GM23248 (cell line): ENCODE measurements around the gene MYO5B. TPM values are rescaled to one million over a fixed set of nuclear protein-coding genes. Genes with fewer than 3 reads are reported as not detected.
A peak's percentile ranks its signal among the peaks of the same experiment; 100 is the strongest.
"Not testable (repeated sequence)": the region's sequence is repeated elsewhere in the genome, so short reads cannot be mapped to it uniquely, and the experiment has no call there.

Experiments
- DNase-seq: peaks from one replicate; pipeline ENCODE4 v3.0.0-alpha.2; 2015
- H2AFZ ChIP-seq: fragments of 200-600 bp; sonication (generic); 2 replicates; pipeline ENCODE4 v1.6.1; 2016; ENCODE audit warnings: antibody characterized with exemption
- H3F3A ChIP-seq: fragments of 200-600 bp; sonication (generic); 2 replicates; pipeline ENCODE4 v1.6.1; 2016; ENCODE audit warnings: mild to moderate bottlenecking, antibody characterized with exemption, mixed run types; ENCODE audit not compliant: insufficient read depth
- H3K27ac ChIP-seq: fragments of 200-600 bp; sonication (generic); 2 replicates; pipeline ENCODE4 v1.5.1; 2016; ENCODE audit warnings: mild to moderate bottlenecking
- H3K27me3 ChIP-seq: fragments of 200-600 bp; sonication (generic); replicated peaks from 2 replicates; pipeline ENCODE4 v1.6.1; 2016; ENCODE audit warnings: mild to moderate bottlenecking; ENCODE audit not compliant: insufficient read depth
- H3K36me3 ChIP-seq: fragments of 200-600 bp; sonication (generic); 2 replicates; pipeline ENCODE4 v1.6.1; 2016; ENCODE audit warnings: low read depth, mild to moderate bottlenecking
- H3K4me1 ChIP-seq: fragments of 200-600 bp; sonication (generic); 2 replicates; pipeline ENCODE4 v1.6.1; 2016; ENCODE audit warnings: mild to moderate bottlenecking; ENCODE audit not compliant: insufficient read depth
- H3K4me2 ChIP-seq: fragments of 200-600 bp; sonication (generic); one replicate; pipeline ENCODE4 v1.6.1; 2016; ENCODE audit warnings: mild to moderate bottlenecking; ENCODE audit not compliant: unreplicated experiment
- H3K4me3 ChIP-seq: fragments of 200-600 bp; sonication (generic); 2 replicates; pipeline ENCODE4 v1.5.1; 2016; ENCODE audit warnings: mild to moderate bottlenecking
- H3K79me2 ChIP-seq: fragments of 200-600 bp; sonication (generic); 2 replicates; pipeline ENCODE4 v1.6.1; 2016; ENCODE audit warnings: mild to moderate bottlenecking; ENCODE audit not compliant: insufficient read depth
- H3K9ac ChIP-seq: fragments of 200-600 bp; sonication (generic); 2 replicates; pipeline ENCODE4 v1.6.1; 2016; ENCODE audit warnings: mild to moderate bottlenecking
- H3K9me2 ChIP-seq: fragments of 200-600 bp; sonication (generic); 2 replicates; pipeline ENCODE4 v1.6.1; 2016; ENCODE audit warnings: mixed run types, mild to moderate bottlenecking, moderate library complexity; ENCODE audit not compliant: insufficient read depth
- H3K9me3 ChIP-seq: fragments of 200-600 bp; sonication (generic); one replicate; pipeline ENCODE4 v1.6.1; 2017; ENCODE audit warnings: low read depth
- H4K20me1 ChIP-seq: fragments of 200-600 bp; sonication (generic); 2 replicates; pipeline ENCODE4 v1.6.0; 2016; ENCODE audit not compliant: insufficient read depth
- EZH2 ChIP-seq: fragments of 200-600 bp; sonication (generic); IDR thresholded peaks from 2 replicates; pipeline ENCODE4 v1.6.1; 2018; ENCODE audit warnings: antibody characterized with exemption, mild to moderate bottlenecking; ENCODE audit not compliant: insufficient read depth, poor library complexity, severe bottlenecking
- EZH2phosphoT487 ChIP-seq: fragments of 200-600 bp; sonication (generic); IDR thresholded peaks from 2 replicates; pipeline ENCODE4 v1.6.1; 2018; ENCODE audit warnings: antibody characterized with exemption, moderate library complexity, mild to moderate bottlenecking, low read depth; ENCODE audit not compliant: insufficient read depth
- WGBS, 2 experiments: methylation state at CpG; one replicate each; pipeline ENCODE4 v1.1.6; 2015 to 2017; ENCODE audit warnings: low lambda C conversion rate in 2 of 2, low coverage in 1 of 2; ENCODE audit errors: missing lambda C conversion rate in 2 of 2; 5-methylcytosine and 5-hydroxymethylcytosine counted together
- in situ Hi-C: fragments of 300-500 bp; cut with MboI; formaldehyde crosslinking; loops from 2 replicates; pipeline ENCODE4 v1.15.0; 2020
- polyA plus RNA-seq: library from polyadenylated mRNA; unstranded; fragments of >200 nt; fragmentation: Nextera tagmentation; extraction: Ambion mirVana; gene quantifications from 2 replicates; pipeline ENCODE4 v1.2.1, GENCODE V29; 2016
- total RNA-seq: library from RNA; depleted of rRNA; stranded (reverse); fragments of >200 nt; shearing (Covaris generic); gene quantifications from 2 replicates; pipeline ENCODE4 v1.2.3, GENCODE V29; 2014

MYO5B gene
- total and polyA plus RNA-seq, 2 experiments from 2014 or later, result 0.03 TPM; not detected in 1

- H2AFZ ChIP-seq, result peak overlapping the region; percentile 38
- H3F3A ChIP-seq, result peaks cover 28% of the 10 kb centered on the region; the same call in 1 of the 2 replicates
- DNase-seq, result peak; percentile 24
These were observed 406.5 kb downstream of the MYO5B start for GRCh38 chr18:49788327-49788898.

GRCh38 chr18:49786019-49786720, 408.8 kb downstream of the MYO5B start:
- Histone ChIP-seq H3K27ac (no peak overlapping the region), H3K9me3 (no peaks in the 10 kb centered on the region), H3K9ac (no peak overlapping the region), H3K36me3 (peaks cover 51% of the 10 kb centered on the region), H3K9me2 (no peaks in the 10 kb centered on the region), H3K4me2 (no peak overlapping the region), H3K4me1 (peaks cover 15% of the 10 kb centered on the region), H3F3A (peaks cover 28% of the 10 kb centered on the region; the same call in 1 of the 2 replicates), H3K79me2 (no peaks in the 10 kb centered on the region), H3K4me3 (no peak overlapping the region), H4K20me1 (no peaks in the 10 kb centered on the region), H3K27me3 (no peaks in the 10 kb centered on the region), H2AFZ (no peak overlapping the region)
- WGBS, 2 experiments, result 97 to 100% methylated on average over 1 of the region's 1 CpG
- in situ Hi-C loops, result loop anchor here (10.0 kb wide), 1 partner anchor 221 kb away; the partner anchor contains the start of gene LIPG
- no peak for DNase-seq
- TF ChIP-seq EZH2 (no peak), EZH2phosphoT487 (no peak)

More at GRCh38 chr18:49788327-49788898, 406.5 kb downstream of the MYO5B start:
- Histone ChIP-seq H3K27ac (no peak overlapping the region), H3K4me1 (peaks cover 15% of the 10 kb centered on the region), H3K4me2 (no peak overlapping the region), H3K27me3 (no peaks in the 10 kb centered on the region), H3K9me2 (no peaks in the 10 kb centered on the region), H3K9ac (peak overlapping the region; percentile 3; the same call in 1 of the 2 replicates), H3K9me3 (no peaks in the 10 kb centered on the region), H3K36me3 (peaks cover 60% of the 10 kb centered on the region), H3K79me2 (no peaks in the 10 kb centered on the region), H4K20me1 (no peaks in the 10 kb centered on the region), H3K4me3 (0 out of 2 replicates have a peak overlapping the region, but pooled peaks have one; percentile 31)
- in situ Hi-C loops, result loop anchor here (10.0 kb wide), 1 partner anchor 224 kb away; the partner anchor contains the start of gene LIPG
- TF ChIP-seq EZH2 (no peak), EZH2phosphoT487 (no peak)
- WGBS, 2 experiments, result 87% methylated on average over 5 of the region's 5 CpGs

GRCh38 chr18:49784427-49785185, 410.3 kb downstream of the MYO5B start:
- H3K27ac ChIP-seq, result peak overlapping the region; percentile 33
- H3K36me3 ChIP-seq, result peaks cover 39% of the 10 kb centered on the region
- H3K4me2 ChIP-seq, result no peak overlapping the region

DNA sequence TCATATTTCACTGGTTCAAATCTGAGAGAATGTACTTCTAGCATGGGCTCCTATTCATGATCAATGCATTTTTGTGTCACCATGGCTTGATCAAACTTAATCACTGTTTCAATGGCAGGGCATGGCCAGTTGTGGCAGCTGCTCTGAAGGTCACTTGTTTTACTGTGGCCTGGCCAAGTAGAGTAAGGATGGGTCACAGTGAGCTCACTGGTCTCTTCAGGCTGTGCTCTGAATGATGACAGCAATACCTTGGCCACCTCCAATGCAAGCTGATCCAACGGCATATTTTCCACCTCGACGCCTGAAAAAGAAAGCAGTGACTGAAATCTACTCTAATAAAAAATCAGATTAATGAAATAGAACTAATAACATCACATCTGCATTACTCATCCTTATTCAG, 411.3 kb downstream of the MYO5B start:
- not testable (repeated sequence) for H4K20me1 ChIP-seq, DNase-seq, H3K9me2 ChIP-seq, H2AFZ ChIP-seq, H3K4me2 ChIP-seq, H3K4me3 ChIP-seq, H3K79me2 ChIP-seq, H3K27ac ChIP-seq, H3K9ac ChIP-seq, H3K27me3 ChIP-seq, H3K9me3 ChIP-seq
- Histone ChIP-seq H3F3A (peaks cover 28% of the 10 kb centered on the region; the same call in 1 of the 2 replicates), H3K36me3 (peaks cover 39% of the 10 kb centered on the region), H3K4me1 (peaks cover 15% of the 10 kb centered on the region)
- WGBS, 2 experiments, result 96 to 98% methylated on average over 3 of the region's 3 CpGs
- in situ Hi-C loops, result loop anchor here (10.0 kb wide), 1 partner anchor 219 kb away; the partner anchor contains the start of gene LIPG

More at GRCh38 chr18:49784427-49785185, 410.3 kb downstream of the MYO5B start:
- H3K27me3 ChIP-seq, result no peaks in the 10 kb centered on the region
- no peak overlapping the region for H2AFZ ChIP-seq
- peak overlapping the region; percentile 15; the same call in 1 of the 2 replicates for H3K9ac ChIP-seq
- no peaks in the 10 kb centered on the region for H3K79me2 ChIP-seq
- H3K4me1 ChIP-seq, result peaks cover 15% of the 10 kb centered on the region
- no peak overlapping the region for H3K4me3 ChIP-seq
- no peaks in the 10 kb centered on the region for H4K20me1 ChIP-seq
- in situ Hi-C loops, result loop anchor here (10.0 kb wide), 1 partner anchor 220 kb away; the partner anchor contains the start of gene LIPG
- TF ChIP-seq EZH2phosphoT487 (no peak), EZH2 (no peak)
- 0% methylated on average over 1 of the region's 1 CpG for WGBS, 2 experiments
- H3F3A ChIP-seq, result peaks cover 28% of the 10 kb centered on the region; the same call in 1 of the 2 replicates
- peak; percentile 77 for DNase-seq
- no peaks in the 10 kb centered on the region for H3K9me2 ChIP-seq
- no peaks in the 10 kb centered on the region for H3K9me3 ChIP-seq
